ENCODE results near the gene AIPL1. TPM values are rescaled to one million over a fixed set of nuclear protein-coding genes. Genes with fewer than 3 reads are reported as not detected.

Gene AIPL1
- total RNA-seq, 4 donors from 2014 or later, result not detected

- Histone ChIP-seq H3K36me3 (peaks cover 9% of the 10 kb centered on the region), H3K4me1 (peaks cover 31% of the 10 kb centered on the region), H3K27ac (no peak overlapping the region), H3K27me3 (no peaks in the 10 kb centered on the region), H3K9me3 (no peaks in the 10 kb centered on the region), H3K4me3 (no peak overlapping the region)
- TF ChIP-seq POLR2A (IDR thresholded peaks at IDR 0.05) (no peak), POLR2AphosphoS5 (IDR thresholded peaks at IDR 0.05) (no peak), CTCF (IDR thresholded peaks at IDR 0.05) (no peak), EP300 (IDR thresholded peaks at IDR 0.05) (no peak)
- 55% methylated on average over 4 of the region's 7 CpGs for WGBS
- no peak for DNase-seq (ENCODE audit: low spot score in 2 of 2)
Observed at GRCh38 chr17:6474906-6475305, 40.0 kb upstream of the AIPL1 start.

- WGBS, result 78% methylated on average over 17 of the region's 22 CpGs
- H3K27ac ChIP-seq, result no peak overlapping the region
Observed at GRCh38 chr17:6474376-6474775, 39.5 kb upstream of the AIPL1 start.

GRCh38 chr17:6473128-6473767 is 38.3 kb upstream of the AIPL1 start:
- WGBS, result 47% methylated on average over 13 of the region's 14 CpGs

More at GRCh38 chr17:6474376-6474775, 39.5 kb upstream of the AIPL1 start:
- H3K4me1 ChIP-seq, result peaks cover 31% of the 10 kb centered on the region
- H3K36me3 ChIP-seq, result peaks cover 9% of the 10 kb centered on the region
- H3K9me3 ChIP-seq, result no peaks in the 10 kb centered on the region
- no peak for DNase-seq (ENCODE audit: low spot score in 2 of 2)
- no peaks in the 10 kb centered on the region for H3K27me3 ChIP-seq
- no peak overlapping the region for H3K4me3 ChIP-seq
- no peak for TF ChIP-seq POLR2AphosphoS5 (IDR thresholded peaks at IDR 0.05)
- no peak for TF ChIP-seq CTCF (IDR thresholded peaks at IDR 0.05)

GRCh38 chr17:6472517-6472916 is 37.6 kb upstream of the AIPL1 start:
- TF ChIP-seq CTCF (IDR thresholded peaks at IDR 0.05) (no peak), POLR2AphosphoS5 (IDR thresholded peaks at IDR 0.05) (no peak), POLR2A (IDR thresholded peaks at IDR 0.05) (no peak), EP300 (IDR thresholded peaks at IDR 0.05) (no peak)

More at GRCh38 chr17:6473128-6473767, 38.3 kb upstream of the AIPL1 start:
- Histone ChIP-seq H3K9me3 (no peaks in the 10 kb centered on the region), H3K36me3 (peaks cover 9% of the 10 kb centered on the region), H3K27me3 (no peaks in the 10 kb centered on the region), H3K4me1 (peaks cover 31% of the 10 kb centered on the region), H3K27ac (no peak overlapping the region), H3K4me3 (no peak overlapping the region)
- peak in 1 of 2 donors; percentile 81 for DNase-seq (ENCODE audit: low spot score in 2 of 2)
- TF ChIP-seq POLR2AphosphoS5 (IDR thresholded peaks at IDR 0.05) (no peak), CTCF (IDR thresholded peaks at IDR 0.05) (peak; percentile 76 to 91)

GRCh38 chr17:6471531-6472465 is 36.9 kb upstream of the AIPL1 start:
- TF ChIP-seq POLR2AphosphoS5 (IDR thresholded peaks at IDR 0.05) (no peak), POLR2A (IDR thresholded peaks at IDR 0.05) (no peak), CTCF (IDR thresholded peaks at IDR 0.05) (no peak), EP300 (IDR thresholded peaks at IDR 0.05) (no peak)
- no peaks in the 10 kb centered on the region for H3K9me3 ChIP-seq
- H3K4me1 ChIP-seq, result peaks cover 28% of the 10 kb centered on the region
- no peaks in the 10 kb centered on the region for H3K27me3 ChIP-seq
- no peak overlapping the region for H3K4me3 ChIP-seq
- no peak overlapping the region for H3K27ac ChIP-seq
- DNase-seq (ENCODE audit: low spot score in 2 of 2), result no peak
- H3K36me3 ChIP-seq, result peaks cover 11% of the 10 kb centered on the region
- 72% methylated on average over 15 of the region's 19 CpGs for WGBS

More at GRCh38 chr17:6472517-6472916, 37.6 kb upstream of the AIPL1 start:
- no peaks in the 10 kb centered on the region for H3K27me3 ChIP-seq
- no peak for DNase-seq (ENCODE audit: low spot score in 2 of 2)
- no peak overlapping the region for H3K27ac ChIP-seq
- no peak overlapping the region for H3K4me3 ChIP-seq
- peaks cover 31% of the 10 kb centered on the region for H3K4me1 ChIP-seq
- no peaks in the 10 kb centered on the region for H3K9me3 ChIP-seq
- 50% methylated on average over 1 of the region's 10 CpGs for WGBS
- peaks cover 15% of the 10 kb centered on the region for H3K36me3 ChIP-seq
